VCaP (cell line): Measurements from ENCODE around the gene TPCN1.
"Not testable (repeated sequence)": the region's sequence is repeated elsewhere in the genome, so short reads cannot be mapped to it uniquely, and the experiment has no call there.

Source experiments
- H3K27ac ChIP-seq: fragments of 450-650 bp; 2 replicates; pipeline ENCODE4 v1.5.1; 2017
- TF ChIP-seq, protein P1 (sequence below): fragments of 450-650 bp; conservative IDR thresholded peaks from 2 replicates; pipeline ENCODE4 v1.5.1; 2017; ENCODE audit warnings: mild to moderate bottlenecking, moderate library complexity

TPCN1 gene

GRCh38 chr12:113204804-113205203 is 16.5 kb upstream of the TPCN1 start:
- TF ChIP-seq, protein P1, sequence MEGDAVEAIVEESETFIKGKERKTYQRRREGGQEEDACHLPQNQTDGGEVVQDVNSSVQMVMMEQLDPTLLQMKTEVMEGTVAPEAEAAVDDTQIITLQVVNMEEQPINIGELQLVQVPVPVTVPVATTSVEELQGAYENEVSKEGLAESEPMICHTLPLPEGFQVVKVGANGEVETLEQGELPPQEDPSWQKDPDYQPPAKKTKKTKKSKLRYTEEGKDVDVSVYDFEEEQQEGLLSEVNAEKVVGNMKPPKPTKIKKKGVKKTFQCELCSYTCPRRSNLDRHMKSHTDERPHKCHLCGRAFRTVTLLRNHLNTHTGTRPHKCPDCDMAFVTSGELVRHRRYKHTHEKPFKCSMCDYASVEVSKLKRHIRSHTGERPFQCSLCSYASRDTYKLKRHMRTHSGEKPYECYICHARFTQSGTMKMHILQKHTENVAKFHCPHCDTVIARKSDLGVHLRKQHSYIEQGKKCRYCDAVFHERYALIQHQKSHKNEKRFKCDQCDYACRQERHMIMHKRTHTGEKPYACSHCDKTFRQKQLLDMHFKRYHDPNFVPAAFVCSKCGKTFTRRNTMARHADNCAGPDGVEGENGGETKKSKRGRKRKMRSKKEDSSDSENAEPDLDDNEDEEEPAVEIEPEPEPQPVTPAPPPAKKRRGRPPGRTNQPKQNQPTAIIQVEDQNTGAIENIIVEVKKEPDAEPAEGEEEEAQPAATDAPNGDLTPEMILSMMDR, result no peak
- H3K27ac ChIP-seq, result no peak overlapping the region

DNA sequence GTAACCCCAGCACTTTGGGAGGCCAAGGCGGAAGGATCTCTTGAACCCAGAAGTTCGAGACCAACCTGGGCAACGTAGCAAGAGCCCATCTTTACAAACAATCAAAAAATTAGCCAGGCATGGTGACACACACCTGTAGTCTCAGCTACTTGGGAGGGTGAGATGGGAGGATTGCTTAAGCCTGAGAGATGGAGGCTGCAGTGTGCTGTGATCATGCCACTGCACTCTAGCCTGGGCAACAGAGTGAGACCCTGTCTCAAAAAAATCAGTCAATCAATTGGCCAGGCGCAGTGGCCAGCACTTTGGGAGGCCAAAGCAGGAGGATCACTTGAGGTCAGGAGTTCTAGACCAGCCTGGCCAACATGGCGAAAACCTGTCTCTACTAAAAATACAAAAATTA is 14.5 kb upstream of the TPCN1 start:
- H3K27ac ChIP-seq, result not testable (repeated sequence)

- TF ChIP-seq, protein P1, result no peak
- no peak overlapping the region for H3K27ac ChIP-seq
Observed at GRCh38 chr12:113207613-113208040, 13.6 kb upstream of the TPCN1 start.

GRCh38 chr12:113208041-113208934 is 13.0 kb upstream of the TPCN1 start:
- H3K27ac ChIP-seq, result no peak overlapping the region
- TF ChIP-seq, protein P1, result no peak

- TF ChIP-seq, protein P1, result no peak
- no peak overlapping the region for H3K27ac ChIP-seq
Observed at GRCh38 chr12:113211160-113211559, 10.1 kb upstream of the TPCN1 start.

DNA sequence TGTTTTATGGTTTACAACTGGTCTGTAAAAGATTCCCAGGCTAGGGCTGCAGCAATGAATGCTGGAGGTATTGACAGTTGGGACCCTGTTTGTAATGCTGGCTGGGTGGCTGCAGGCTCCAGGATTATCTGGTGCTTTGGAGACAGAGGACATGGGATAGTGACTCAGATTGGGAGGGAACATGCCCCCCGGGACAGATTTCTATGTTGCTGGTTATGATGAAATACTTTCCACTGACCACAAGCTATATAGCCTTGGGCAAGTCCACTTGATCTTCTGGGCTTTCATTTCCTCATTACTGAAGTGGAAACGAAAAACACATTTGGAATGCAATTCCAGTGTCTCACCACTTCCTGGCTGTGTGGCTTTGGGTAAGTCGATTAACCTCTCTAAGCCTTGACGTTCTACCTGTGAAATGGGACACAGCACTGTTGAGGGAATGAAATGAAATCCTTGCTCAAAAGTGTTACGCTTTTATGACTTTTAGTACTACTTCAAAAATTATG is 6.3 kb upstream of the TPCN1 start:
- no peak overlapping the region for H3K27ac ChIP-seq

DNA sequence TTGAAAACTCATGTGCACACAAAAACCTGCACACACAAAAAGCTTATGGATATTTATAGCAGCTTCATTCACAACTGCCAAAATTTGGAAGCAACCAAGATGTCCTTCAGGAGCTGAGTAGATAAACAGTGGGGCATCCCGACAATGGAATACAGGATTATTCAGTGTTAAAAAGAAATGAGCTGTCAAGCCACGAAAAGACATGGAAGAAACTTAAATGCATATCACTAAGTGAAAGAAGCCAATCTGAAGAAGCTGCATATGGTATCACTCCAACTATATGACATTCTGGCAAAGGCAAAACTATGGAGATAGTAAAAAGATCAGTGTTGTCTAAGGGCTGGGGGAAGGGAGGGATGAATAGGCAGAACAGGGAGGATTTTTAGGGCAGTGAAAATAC is 5.2 kb upstream of the TPCN1 start:
- H3K27ac ChIP-seq, result no peak overlapping the region
- TF ChIP-seq, protein P1, result no peak

More for the DNA sequence above, 6.3 kb upstream of the TPCN1 start:
- TF ChIP-seq, protein P1, result no peak
